Type B pancreatic cell (in vitro differentiated cells): Measurements from ENCODE around the gene MEF2C. TPM values are rescaled to one million over a fixed set of nuclear protein-coding genes. Genes with fewer than 3 reads are reported as not detected.

Experiments
- DNase-seq: peaks from one replicate; pipeline ENCODE4 v3.0.0; 2021; ENCODE audit warnings: mixed read lengths; ENCODE audit not compliant: unreplicated experiment; ENCODE audit errors: extremely low spot score
- H3K27ac Mint-ChIP-seq: 2 replicates; pipeline ENCODE4 v1.8.0; 2021; ENCODE audit warnings: mild to moderate bottlenecking, mixed read lengths
- H3K27me3 Mint-ChIP-seq: 2 replicates; pipeline ENCODE4 v1.8.0; 2021; ENCODE audit warnings: mixed read lengths
- H3K36me3 Mint-ChIP-seq: 2 replicates; pipeline ENCODE4 v1.8.0; 2021; ENCODE audit warnings: mixed read lengths
- H3K4me1 Mint-ChIP-seq: one replicate; pipeline ENCODE4 v1.8.0; 2021; ENCODE audit warnings: mixed read lengths; ENCODE audit not compliant: unreplicated experiment
- H3K4me3 Mint-ChIP-seq: 2 replicates; pipeline ENCODE4 v1.8.0; 2021; ENCODE audit warnings: mild to moderate bottlenecking, mixed read lengths
- H3K9me3 Mint-ChIP-seq: 2 replicates; pipeline ENCODE4 v1.8.0; 2021; ENCODE audit warnings: mixed read lengths
- total RNA-seq: library from RNA; stranded (reverse); gene quantifications from 2 replicates; pipeline ENCODE4 v1.2.1, GENCODE V29; 2021; ENCODE audit warnings: low replicate concordance
- TF ChIP-seq, protein P1 (sequence below): fragments of 200-600 bp; sonication (generic); conservative IDR thresholded peaks from 2 replicates; pipeline ENCODE4 v1.5.0; 2021; ENCODE audit warnings: antibody characterized with exemption, mild to moderate bottlenecking

Gene MEF2C
- total RNA-seq, 1 donor from 2014 or later = 12.0 TPM

- peak overlapping the region; percentile 53 for H3K4me3 Mint-ChIP-seq
- DNase-seq = no peak
- no peaks in the 10 kb centered on the region for H3K36me3 Mint-ChIP-seq
- H3K27ac Mint-ChIP-seq = no peak overlapping the region
- peaks cover 11% of the 10 kb centered on the region for H3K4me1 Mint-ChIP-seq
- TF ChIP-seq, protein P1, sequence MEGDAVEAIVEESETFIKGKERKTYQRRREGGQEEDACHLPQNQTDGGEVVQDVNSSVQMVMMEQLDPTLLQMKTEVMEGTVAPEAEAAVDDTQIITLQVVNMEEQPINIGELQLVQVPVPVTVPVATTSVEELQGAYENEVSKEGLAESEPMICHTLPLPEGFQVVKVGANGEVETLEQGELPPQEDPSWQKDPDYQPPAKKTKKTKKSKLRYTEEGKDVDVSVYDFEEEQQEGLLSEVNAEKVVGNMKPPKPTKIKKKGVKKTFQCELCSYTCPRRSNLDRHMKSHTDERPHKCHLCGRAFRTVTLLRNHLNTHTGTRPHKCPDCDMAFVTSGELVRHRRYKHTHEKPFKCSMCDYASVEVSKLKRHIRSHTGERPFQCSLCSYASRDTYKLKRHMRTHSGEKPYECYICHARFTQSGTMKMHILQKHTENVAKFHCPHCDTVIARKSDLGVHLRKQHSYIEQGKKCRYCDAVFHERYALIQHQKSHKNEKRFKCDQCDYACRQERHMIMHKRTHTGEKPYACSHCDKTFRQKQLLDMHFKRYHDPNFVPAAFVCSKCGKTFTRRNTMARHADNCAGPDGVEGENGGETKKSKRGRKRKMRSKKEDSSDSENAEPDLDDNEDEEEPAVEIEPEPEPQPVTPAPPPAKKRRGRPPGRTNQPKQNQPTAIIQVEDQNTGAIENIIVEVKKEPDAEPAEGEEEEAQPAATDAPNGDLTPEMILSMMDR = peak; percentile 46
- H3K27me3 Mint-ChIP-seq = peaks cover 99% of the 10 kb centered on the region
- no peaks in the 10 kb centered on the region for H3K9me3 Mint-ChIP-seq
Observed at GRCh38 chr5:88672644-88673252, 210.2 kb downstream of the MEF2C start.

- no peaks in the 10 kb centered on the region for H3K36me3 Mint-ChIP-seq
- peaks cover 100% of the 10 kb centered on the region for H3K27me3 Mint-ChIP-seq
- TF ChIP-seq, protein P1 = no peak
- no peak for DNase-seq
- peaks cover 11% of the 10 kb centered on the region for H3K4me1 Mint-ChIP-seq
- peak overlapping the region; percentile 46 for H3K4me3 Mint-ChIP-seq
- H3K9me3 Mint-ChIP-seq = no peaks in the 10 kb centered on the region
- H3K27ac Mint-ChIP-seq = peak overlapping the region; percentile 20
Observed at GRCh38 chr5:88671505-88672499, 211.2 kb downstream of the MEF2C start.

DNA sequence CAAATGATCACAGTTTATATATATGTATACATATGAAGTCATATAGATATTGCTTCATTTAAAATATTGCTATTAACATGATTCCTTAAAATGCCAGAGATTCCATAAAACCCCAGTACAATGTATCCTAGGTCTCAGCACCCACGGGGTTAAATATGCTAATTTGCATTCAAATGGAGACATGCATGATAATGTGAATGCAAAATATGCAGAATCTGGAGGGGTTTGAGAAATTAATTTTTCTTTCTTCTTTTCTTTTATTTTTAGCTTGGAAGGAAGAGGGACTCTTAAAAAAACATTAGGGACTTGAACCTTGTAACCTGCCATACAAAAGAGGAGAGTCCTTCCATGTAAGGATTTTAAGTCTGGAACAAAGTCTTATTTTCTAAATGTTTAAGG is 211.9 kb downstream of the MEF2C start:
- Mint-ChIP-seq H3K36me3 (no peaks in the 10 kb centered on the region), H3K4me3 (no peak overlapping the region), H3K27me3 (peaks cover 100% of the 10 kb centered on the region), H3K9me3 (no peaks in the 10 kb centered on the region), H3K4me1 (peaks cover 11% of the 10 kb centered on the region), H3K27ac (no peak overlapping the region)
- TF ChIP-seq, protein P1 = no peak
- DNase-seq = no peak

DNA sequence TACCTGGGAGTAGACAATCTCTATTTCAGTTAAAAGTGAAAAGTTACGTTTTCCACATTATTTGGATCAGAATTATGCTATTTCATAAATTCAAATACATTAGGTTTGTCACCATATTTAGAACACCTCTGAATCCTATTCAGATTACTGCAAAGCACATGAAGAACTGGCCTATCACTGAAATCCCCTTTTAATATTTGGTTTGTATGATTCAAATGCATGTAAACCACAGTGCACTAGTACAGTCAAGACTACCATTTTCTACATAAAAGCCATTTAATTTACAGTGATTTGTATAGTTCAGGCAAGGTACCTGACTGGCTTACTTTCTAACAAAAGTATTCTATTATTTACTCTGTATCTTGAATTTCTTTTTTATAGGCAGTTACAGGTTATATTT is 212.5 kb downstream of the MEF2C start:
- TF ChIP-seq, protein P1 = no peak
- no peaks in the 10 kb centered on the region for H3K36me3 Mint-ChIP-seq
- no peak overlapping the region for H3K4me3 Mint-ChIP-seq
- no peak overlapping the region for H3K27ac Mint-ChIP-seq
- peaks cover 5% of the 10 kb centered on the region for H3K4me1 Mint-ChIP-seq
- DNase-seq = no peak
- H3K27me3 Mint-ChIP-seq = peaks cover 100% of the 10 kb centered on the region
- H3K9me3 Mint-ChIP-seq = no peaks in the 10 kb centered on the region

DNA sequence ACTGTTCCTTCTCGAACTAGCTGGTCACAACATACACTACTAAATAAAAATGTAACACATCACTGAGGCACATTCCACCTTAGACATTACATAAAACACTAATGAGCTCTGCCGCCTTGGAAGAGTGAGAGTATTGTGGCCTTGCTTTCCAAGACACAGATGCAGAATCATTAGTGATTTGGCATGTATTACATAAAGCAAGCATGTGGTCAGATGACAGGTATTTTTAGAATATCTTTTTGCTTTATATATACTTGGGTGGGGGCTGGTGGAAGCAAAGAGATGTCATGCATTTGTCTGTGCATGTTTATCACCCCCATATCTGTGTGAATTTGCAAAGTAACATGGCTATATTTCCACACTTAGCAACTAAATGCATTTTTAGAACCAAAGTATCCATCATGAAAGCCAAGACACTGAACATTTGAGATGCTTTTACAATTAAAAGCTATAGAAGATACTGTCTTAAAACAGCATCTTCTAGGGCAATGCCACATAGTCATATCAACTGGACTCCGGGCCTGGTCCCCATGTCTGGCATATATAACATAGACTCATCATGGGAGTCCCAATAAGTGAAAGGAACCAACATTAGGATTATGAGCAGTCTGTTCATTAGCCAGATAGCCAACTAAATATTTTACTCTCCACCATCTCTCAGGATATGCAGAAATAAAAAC is 213.5 kb downstream of the MEF2C start:
- H3K4me3 Mint-ChIP-seq = no peak overlapping the region
- H3K4me1 Mint-ChIP-seq = no peaks in the 10 kb centered on the region
- TF ChIP-seq, protein P1 = no peak
- H3K27me3 Mint-ChIP-seq = peaks cover 100% of the 10 kb centered on the region
- no peak overlapping the region for H3K27ac Mint-ChIP-seq
- DNase-seq = no peak
- H3K36me3 Mint-ChIP-seq = no peaks in the 10 kb centered on the region
- no peaks in the 10 kb centered on the region for H3K9me3 Mint-ChIP-seq
